Astrocyte (in vitro differentiated cells and primary cell): ENCODE results near the gene ZNF487. TPM values are rescaled to one million over a fixed set of nuclear protein-coding genes. Genes with fewer than 3 reads are reported as not detected.

Experiments used
- DNase-seq: peaks from one replicate; pipeline ENCODE4 v3.0.0-alpha.2; 2010; ENCODE audit warnings: low read depth
- FAIRE-seq: peaks from 2 replicates; lab custom pipeline; 2011; peaks lifted over from hg19 to GRCh38; lab: Jason Lieb, UNC
- H2AFZ ChIP-seq: 2 replicates; pipeline ENCODE4 v1.6.0; 2012; ENCODE audit warnings: low read depth, low read length, inconsistent platforms
- H3K27ac ChIP-seq: 2 replicates; pipeline ENCODE4 v1.5.1; 2011; ENCODE audit warnings: low read depth, low read length, inconsistent platforms
- H3K27me3 ChIP-seq: 2 replicates; pipeline ENCODE4 v1.6.0; 2011; ENCODE audit warnings: low read length, inconsistent platforms; ENCODE audit not compliant: insufficient read depth
- H3K36me3 ChIP-seq: 2 replicates; pipeline ENCODE4 v1.5.1; 2011; ENCODE audit warnings: low read length, inconsistent platforms; ENCODE audit not compliant: insufficient read depth
- H3K4me1 ChIP-seq: 2 replicates; pipeline ENCODE4 v1.5.1; 2011; ENCODE audit warnings: low read length, inconsistent platforms; ENCODE audit not compliant: insufficient read depth
- H3K4me2 ChIP-seq: 2 replicates; pipeline ENCODE4 v1.6.0; 2012; ENCODE audit warnings: low read length, inconsistent platforms
- H3K4me3 ChIP-seq: 2 replicates; pipeline ENCODE4 v1.5.1; 2011; ENCODE audit warnings: low read depth, mild to moderate bottlenecking, low read length, inconsistent platforms; ENCODE audit not compliant: insufficient read depth
- H3K79me2 ChIP-seq: 2 replicates; pipeline ENCODE4 v1.6.0; 2012; ENCODE audit warnings: mild to moderate bottlenecking, low read length, inconsistent platforms; ENCODE audit not compliant: insufficient read depth
- H3K9ac ChIP-seq: 2 replicates; pipeline ENCODE4 v1.6.0; 2012; ENCODE audit warnings: mild to moderate bottlenecking, low read length, inconsistent platforms
- H3K9me3 ChIP-seq: 2 replicates; pipeline ENCODE4 v1.5.1; 2012; ENCODE audit warnings: low read depth, mild to moderate bottlenecking, low read length, inconsistent platforms; ENCODE audit not compliant: insufficient read depth
- H4K20me1 ChIP-seq: 2 replicates; pipeline ENCODE4 v1.6.0; 2012; ENCODE audit warnings: low read length, inconsistent platforms; ENCODE audit not compliant: insufficient read depth
- H3K27ac Mint-ChIP-seq: one replicate; pipeline ENCODE4 v1.8.0; 2021; ENCODE audit warnings: mild to moderate bottlenecking, mixed read lengths; ENCODE audit not compliant: unreplicated experiment
- H3K27me3 Mint-ChIP-seq: one replicate; pipeline ENCODE4 v1.8.0; 2021; ENCODE audit warnings: low read depth, mixed read lengths; ENCODE audit not compliant: unreplicated experiment
- H3K36me3 Mint-ChIP-seq: one replicate; pipeline ENCODE4 v1.8.0; 2021; ENCODE audit warnings: low read depth, mixed read lengths; ENCODE audit not compliant: unreplicated experiment
- H3K4me1 Mint-ChIP-seq: one replicate; pipeline ENCODE4 v1.8.0; 2021; ENCODE audit warnings: low read depth, mixed read lengths; ENCODE audit not compliant: unreplicated experiment
- H3K4me3 Mint-ChIP-seq: one replicate; pipeline ENCODE4 v1.8.0; 2021; ENCODE audit warnings: mild to moderate bottlenecking, moderate library complexity, mixed read lengths; ENCODE audit not compliant: unreplicated experiment
- H3K9me3 Mint-ChIP-seq: one replicate; pipeline ENCODE4 v1.8.0; 2021; ENCODE audit warnings: mild to moderate bottlenecking, mixed read lengths; ENCODE audit not compliant: unreplicated experiment
- CTCF ChIP-seq: IDR thresholded peaks from 2 replicates; pipeline ENCODE4 v1.5.1; 2011; ENCODE audit warnings: low read depth, mild to moderate bottlenecking, inconsistent platforms, low read length, moderate library complexity; ENCODE audit not compliant: insufficient read depth
- EZH2 ChIP-seq: IDR thresholded peaks from 2 replicates; pipeline ENCODE4 v1.6.1; 2012; ENCODE audit warnings: mild to moderate bottlenecking, low read length, inconsistent platforms; ENCODE audit not compliant: insufficient read depth
- total RNA-seq: library from RNA; stranded (reverse); gene quantifications from 2 replicates; pipeline ENCODE4 v1.2.1, GENCODE V29; 2021

Gene ZNF487
- total RNA-seq, 1 donor from 2014 or later, result 2.8 TPM

- TF ChIP-seq CTCF, result no peak
- no peak for TF ChIP-seq EZH2
- Histone ChIP-seq H2AFZ (no peak overlapping the region), H4K20me1 (peaks cover 82% of the 10 kb centered on the region), H3K9ac (peak overlapping the region; percentile 1), H3K27ac (no peak overlapping the region), H3K36me3 (peaks cover 6% of the 10 kb centered on the region), H3K4me2 (peak overlapping the region; percentile 60), H3K4me1 (peaks cover 17% of the 10 kb centered on the region), H3K9me3 (no peaks in the 10 kb centered on the region), H3K79me2 (peaks cover 92% of the 10 kb centered on the region), H3K4me3 (no peak overlapping the region), H3K27me3 (no peaks in the 10 kb centered on the region)
- Mint-ChIP-seq H3K4me1 (peaks cover 33% of the 10 kb centered on the region), H3K27ac (no peak overlapping the region), H3K4me3 (peak overlapping the region; percentile 58), H3K36me3 (peaks cover 6% of the 10 kb centered on the region), H3K27me3 (no peaks in the 10 kb centered on the region), H3K9me3 (no peaks in the 10 kb centered on the region)
- FAIRE-seq (no peak), DNase-seq (no peak)
These were observed 32.2 kb upstream of the ZNF487 start for GRCh38 chr10:43404704-43405084.

DNA sequence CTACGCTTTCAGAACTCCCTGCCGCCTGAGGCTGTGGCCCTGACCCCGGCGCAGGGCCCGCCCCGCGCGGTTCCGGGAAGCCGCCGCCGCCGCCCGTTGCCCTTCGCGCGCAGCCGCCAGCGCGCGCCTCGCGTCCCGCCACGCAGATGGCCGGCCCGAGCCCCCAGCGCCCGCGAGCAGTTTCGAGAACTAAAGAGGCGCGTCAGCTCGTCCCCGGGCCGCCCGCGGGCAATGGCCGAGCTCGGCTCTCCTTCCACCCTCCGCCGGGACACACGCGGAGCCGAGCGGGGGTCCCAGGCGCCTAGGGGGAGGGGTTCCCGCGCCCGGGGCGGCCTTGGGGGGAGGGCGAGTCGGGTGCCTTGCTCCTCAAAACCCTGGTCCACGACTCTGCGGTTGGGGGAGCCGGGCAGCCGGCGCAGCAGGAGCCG lies 29.7 kb upstream of the ZNF487 start:
- peak overlapping the region; percentile 79 for H3K4me3 ChIP-seq
- H3K27ac Mint-ChIP-seq, result peak overlapping the region; percentile 99
- H3K36me3 Mint-ChIP-seq, result peaks cover 6% of the 10 kb centered on the region
- H3K79me2 ChIP-seq, result peaks cover 68% of the 10 kb centered on the region
- DNase-seq (peak; percentile 22), FAIRE-seq (no peak)
- H2AFZ ChIP-seq, result no peak overlapping the region
- H3K4me1 ChIP-seq, result peaks cover 11% of the 10 kb centered on the region
- peak overlapping the region; percentile 97 for H3K4me3 Mint-ChIP-seq
- no peaks in the 10 kb centered on the region for H3K9me3 ChIP-seq
- TF ChIP-seq CTCF, result no peak
- no peak for TF ChIP-seq EZH2
- peak overlapping the region; percentile 93 for H3K9ac ChIP-seq
- H3K27me3 Mint-ChIP-seq, result no peaks in the 10 kb centered on the region
- H3K4me2 ChIP-seq, result peak overlapping the region; percentile 98
- H3K4me1 Mint-ChIP-seq, result peaks cover 21% of the 10 kb centered on the region
- H3K36me3 ChIP-seq, result peaks cover 6% of the 10 kb centered on the region
- H4K20me1 ChIP-seq, result peaks cover 57% of the 10 kb centered on the region
- H3K27me3 ChIP-seq, result no peaks in the 10 kb centered on the region
- peak overlapping the region; percentile 98 for H3K27ac ChIP-seq
- H3K9me3 Mint-ChIP-seq, result no peaks in the 10 kb centered on the region

- Mint-ChIP-seq H3K27me3 (no peaks in the 10 kb centered on the region), H3K9me3 (no peaks in the 10 kb centered on the region), H3K4me3 (peak overlapping the region; percentile 97), H3K4me1 (peaks cover 15% of the 10 kb centered on the region), H3K27ac (peak overlapping the region; percentile 99), H3K36me3 (peaks cover 6% of the 10 kb centered on the region)
- Histone ChIP-seq H3K4me3 (peak overlapping the region; percentile 79), H3K27ac (peak overlapping the region; percentile 98), H3K4me1 (peaks cover 11% of the 10 kb centered on the region), H4K20me1 (peaks cover 51% of the 10 kb centered on the region), H3K27me3 (no peaks in the 10 kb centered on the region), H2AFZ (peak overlapping the region; percentile 32), H3K4me2 (peak overlapping the region; percentile 98), H3K36me3 (peaks cover 1% of the 10 kb centered on the region), H3K79me2 (peaks cover 62% of the 10 kb centered on the region), H3K9ac (peak overlapping the region; percentile 93), H3K9me3 (no peaks in the 10 kb centered on the region)
- DNase-seq (peak; percentile 85), FAIRE-seq (no peak)
- TF ChIP-seq CTCF (peak; percentile 12), EZH2 (no peak)
These were observed 29.2 kb upstream of the ZNF487 start for GRCh38 chr10:43407576-43408330.
